HEK293T (cell line): ENCODE data around the gene SIGLEC15.

Experiments
- BHLHE40 ChIP-seq: fragments of 450-650 bp; IDR thresholded peaks from 2 replicates; pipeline ENCODE4 v1.6.1; 2016; ENCODE audit warnings: mild to moderate bottlenecking, moderate library complexity, borderline replicate concordance
- ELF4 ChIP-seq: fragments of 450-650 bp; IDR thresholded peaks from 2 replicates; pipeline ENCODE4 v1.6.1; 2017; ENCODE audit warnings: antibody characterized with exemption
- FOXK2 ChIP-seq: fragments of 450-650 bp; IDR thresholded peaks from 2 replicates; pipeline ENCODE4 v1.6.1; 2016; ENCODE audit warnings: mild to moderate bottlenecking
- FOXM1 ChIP-seq: fragments of 450-650 bp; IDR thresholded peaks from 2 replicates; pipeline ENCODE4 v1.6.1; 2017; ENCODE audit warnings: mild to moderate bottlenecking, borderline replicate concordance
- HDGF ChIP-seq: fragments of 450-650 bp; IDR thresholded peaks from 2 replicates; pipeline ENCODE4 v1.6.1; 2017; ENCODE audit warnings: antibody characterized with exemption, borderline replicate concordance
- L3MBTL2 ChIP-seq: fragments of 450-650 bp; conservative IDR thresholded peaks from 2 replicates; pipeline ENCODE4 v1.6.1; 2016; ENCODE audit warnings: mild to moderate bottlenecking
- NFRKB ChIP-seq: fragments of 450-650 bp; IDR thresholded peaks from 2 replicates; pipeline ENCODE4 v1.6.1; 2016; ENCODE audit warnings: mild to moderate bottlenecking, moderate library complexity
- SP1 ChIP-seq: fragments of 450-650 bp; IDR thresholded peaks from 2 replicates; pipeline ENCODE4 v1.6.1; 2017
- SUZ12 ChIP-seq: fragments of 450-650 bp; IDR thresholded peaks from 2 replicates; pipeline ENCODE4 v1.6.1; 2016; ENCODE audit warnings: mild to moderate bottlenecking
- TARDBP ChIP-seq: fragments of 450-650 bp; IDR thresholded peaks from 2 replicates; pipeline ENCODE4 v1.6.1; 2016
- TF ChIP-seq, protein P1 (sequence below): fragments of 450-650 bp; IDR thresholded peaks from 2 replicates; pipeline ENCODE4 v1.6.1; 2016

DNA sequence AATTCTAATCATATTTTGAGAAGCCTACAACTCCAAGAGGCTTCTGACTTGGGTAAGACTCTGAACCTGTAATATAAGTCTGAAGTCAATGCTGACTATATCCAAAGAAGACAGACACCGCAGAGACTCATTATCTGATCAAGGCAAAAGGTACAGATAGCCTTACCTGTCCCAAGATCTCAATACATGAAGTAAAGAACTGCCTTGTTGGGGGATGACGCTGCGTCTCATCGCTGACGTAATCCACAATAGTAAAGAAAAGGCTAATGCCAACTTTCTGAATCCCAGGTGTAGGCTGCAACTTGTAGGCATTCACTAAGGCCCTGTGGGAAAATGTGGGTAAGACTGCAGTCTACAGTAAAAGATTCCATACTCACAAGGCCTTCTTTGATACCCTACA lies 62.1 kb downstream of the SIGLEC15 start:
- TF ChIP-seq TARDBP (no peak), SUZ12 (no peak), HDGF (no peak), NFRKB (no peak), SP1 (no peak), L3MBTL2 (no peak), BHLHE40 (no peak), FOXK2 (no peak), ELF4 (no peak), FOXM1 (no peak)
- TF ChIP-seq, protein P1, sequence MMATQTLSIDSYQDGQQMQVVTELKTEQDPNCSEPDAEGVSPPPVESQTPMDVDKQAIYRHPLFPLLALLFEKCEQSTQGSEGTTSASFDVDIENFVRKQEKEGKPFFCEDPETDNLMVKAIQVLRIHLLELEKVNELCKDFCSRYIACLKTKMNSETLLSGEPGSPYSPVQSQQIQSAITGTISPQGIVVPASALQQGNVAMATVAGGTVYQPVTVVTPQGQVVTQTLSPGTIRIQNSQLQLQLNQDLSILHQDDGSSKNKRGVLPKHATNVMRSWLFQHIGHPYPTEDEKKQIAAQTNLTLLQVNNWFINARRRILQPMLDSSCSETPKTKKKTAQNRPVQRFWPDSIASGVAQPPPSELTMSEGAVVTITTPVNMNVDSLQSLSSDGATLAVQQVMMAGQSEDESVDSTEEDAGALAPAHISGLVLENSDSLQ = no peak
